HepG2 (cell line): ENCODE measurements around the gene TMEM86B. TPM values are rescaled to one million over a fixed set of nuclear protein-coding genes. Genes with fewer than 3 reads are reported as not detected.

ENCODE experiments used
- BHLHE40 ChIP-seq: IDR thresholded peaks from 2 replicates; pipeline ENCODE4 v1.6.1; 2011; ENCODE audit warnings: low read length, improper control_type of control experiment
- BRD4 ChIP-seq: sonication (generic); formaldehyde crosslinking; IDR thresholded peaks from 2 replicates; pipeline ENCODE4 v1.4.0; 2020; ENCODE audit warnings: missing genetic modification reagents
- GATA4 ChIP-seq: sonication (generic); IDR thresholded peaks from 2 replicates; pipeline ENCODE4 v1.6.1; 2016; ENCODE audit warnings: antibody characterized with exemption, low read depth, borderline replicate concordance
- HOXA3 ChIP-seq: sonication (generic); formaldehyde crosslinking; IDR thresholded peaks from 2 replicates; pipeline ENCODE4 v1.5.0; 2020; ENCODE audit warnings: missing genetic modification reagents
- HOXA9 ChIP-seq: sonication (generic); formaldehyde crosslinking; IDR thresholded peaks from 2 replicates; pipeline ENCODE4 v1.8.1; 2022; ENCODE audit warnings: missing genetic modification reagents, mild to moderate bottlenecking, moderate library complexity, borderline replicate concordance
- JDP2 ChIP-seq: sonication (generic); formaldehyde crosslinking; IDR thresholded peaks from 2 replicates; pipeline ENCODE4 v1.8.1; 2022; ENCODE audit warnings: missing genetic modification reagents, borderline replicate concordance
- KAT8 ChIP-seq: IDR thresholded peaks from 2 replicates; pipeline ENCODE4 v1.6.1; 2016; ENCODE audit warnings: missing genetic modification reagents, missing compliant biosample characterization
- KLF6 ChIP-seq: IDR thresholded peaks from 2 replicates; pipeline ENCODE4 v1.8.0; 2016; ENCODE audit warnings: missing biosample characterization, missing genetic modification reagents
- KMT2B ChIP-seq: IDR thresholded peaks from 2 replicates; pipeline ENCODE4 v1.6.1; 2016; ENCODE audit warnings: missing genetic modification reagents, missing compliant biosample characterization
- MBD4 ChIP-seq: IDR thresholded peaks from 2 replicates; pipeline ENCODE4 v1.6.1; 2012; ENCODE audit warnings: low read length, inconsistent platforms, borderline replicate concordance
- MXI1 ChIP-seq: IDR thresholded peaks from 3 replicates; pipeline ENCODE4 v1.6.1; 2012; ENCODE audit warnings: low read depth, low read length, inconsistent platforms, borderline replicate concordance
- PHF8 ChIP-seq: sonication (generic); formaldehyde crosslinking; IDR thresholded peaks from 2 replicates; pipeline ENCODE4 v1.5.0; 2020; ENCODE audit warnings: missing genetic modification reagents
- RXRB ChIP-seq: IDR thresholded peaks from 2 replicates; pipeline ENCODE4 v1.6.1; 2016; ENCODE audit warnings: borderline replicate concordance, missing genetic modification reagents, missing compliant biosample characterization
- SMARCC2 ChIP-seq: fragments of 450-650 bp; IDR thresholded peaks from 2 replicates; pipeline ENCODE4 v1.6.1; 2017; ENCODE audit warnings: antibody characterized with exemption, mild to moderate bottlenecking
- SPEN ChIP-seq: sonication (generic); formaldehyde crosslinking; IDR thresholded peaks from 2 replicates; pipeline ENCODE4 v1.5.1; 2020; ENCODE audit warnings: low read depth, mild to moderate bottlenecking, missing genetic modification reagents
- THAP11 ChIP-seq: IDR thresholded peaks from 2 replicates; pipeline ENCODE4 v1.6.1; 2016; ENCODE audit warnings: missing biosample characterization, missing genetic modification reagents
- ZFP36L1 ChIP-seq: sonication (generic); formaldehyde crosslinking; IDR thresholded peaks from 2 replicates; pipeline ENCODE4 v1.8.0; 2022; ENCODE audit warnings: mild to moderate bottlenecking, missing genetic modification reagents, moderate library complexity
- ZFYVE20 ChIP-seq: sonication (generic); formaldehyde crosslinking; IDR thresholded peaks from 2 replicates; pipeline ENCODE4 v1.8.0; 2023; ENCODE audit warnings: low read depth, mild to moderate bottlenecking, moderate library complexity, missing genetic modification reagents, borderline replicate concordance
- ZNF225 ChIP-seq: sonication (generic); formaldehyde crosslinking; IDR thresholded peaks from 2 replicates; pipeline ENCODE4 v1.4.0; 2020; ENCODE audit warnings: mild to moderate bottlenecking, missing genetic modification reagents
- ZNF335 ChIP-seq: sonication (generic); formaldehyde crosslinking; IDR thresholded peaks from 2 replicates; pipeline ENCODE4 v1.4.0; 2020; ENCODE audit warnings: missing genetic modification reagents
- ZNF414 ChIP-seq: sonication (generic); formaldehyde crosslinking; IDR thresholded peaks from 2 replicates; pipeline ENCODE4 v1.5.0; 2020; ENCODE audit warnings: missing genetic modification reagents
- ZNF549 ChIP-seq: sonication (generic); formaldehyde crosslinking; IDR thresholded peaks from 2 replicates; pipeline ENCODE4 v1.5.0; 2020; ENCODE audit warnings: missing genetic modification reagents
- ZNF605 ChIP-seq: sonication (generic); formaldehyde crosslinking; IDR thresholded peaks from 2 replicates; pipeline ENCODE4 v1.8.0; 2022; ENCODE audit warnings: mild to moderate bottlenecking, missing genetic modification reagents
- ZNF709 ChIP-seq: sonication (generic); formaldehyde crosslinking; IDR thresholded peaks from 2 replicates; pipeline ENCODE4 v1.5.0; 2020; ENCODE audit warnings: mild to moderate bottlenecking, missing genetic modification reagents
- ZNF788 ChIP-seq: sonication (generic); formaldehyde crosslinking; IDR thresholded peaks from 2 replicates; pipeline ENCODE4 v1.5.0; 2020; ENCODE audit warnings: mild to moderate bottlenecking, missing genetic modification reagents, borderline replicate concordance
- ZNF879 ChIP-seq: sonication (generic); formaldehyde crosslinking; IDR thresholded peaks from 2 replicates; pipeline ENCODE4 v1.8.1; 2023; ENCODE audit warnings: missing genetic modification reagents
- polyA plus RNA-seq, 8 experiments: library from polyadenylated mRNA; depleted of rRNA in 3 of 8; stranded (reverse) in 7 of 8; unstranded in 1 of 8; fragments of >200 nt; fragmentation: Illumina TruSeq in 4 of 8; extraction: Trizol in 4 of 8; gene quantifications; 2 replicates each; pipeline versions ENCODE4 v1.2.1 to v1.2.3, GENCODE V29; 2011 to 2016; ENCODE audit warnings: low read depth in 4 of 8, missing spikeins in 1 of 8, mixed read lengths in 1 of 8; ENCODE audit not compliant: insufficient read depth in 1 of 8
- total RNA-seq, 5 experiments: library from RNA; depleted of rRNA; stranded (reverse); fragments of >200 nt; fragmentation: Illumina TruSeq; extraction: Trizol; gene quantifications; 2 replicates each; pipeline ENCODE4 v1.2.3, GENCODE V29; 2016; ENCODE audit warnings: low read depth in 1 of 5
- TF ChIP-seq, protein P1 (sequence below): sonication (generic); formaldehyde crosslinking; IDR thresholded peaks from 2 replicates; pipeline ENCODE4 v1.5.0; 2020; ENCODE audit warnings: mild to moderate bottlenecking, missing genetic modification reagents
- TF ChIP-seq, protein P2 (sequence below): sonication (generic); formaldehyde crosslinking; IDR thresholded peaks from 2 replicates; pipeline ENCODE4 v1.8.1; 2023; ENCODE audit warnings: missing genetic modification reagents, inconsistent platforms, borderline replicate concordance

The TMEM86B gene
- total and polyA plus RNA-seq, 2 of the 13 experiments (the other 11 are each of a cell fraction or from before 2014, with no cell fraction given) = 7.7 to 9.6 TPM

- TF ChIP-seq SPEN (CRISPR knock-in tag) = no peak; the same call in 1 of the 2 replicates
- TF ChIP-seq GATA4 = 0 out of 2 replicates have a peak, but pooled peaks have one; percentile 24
- peak; percentile 83; the same call in 1 of the 3 replicates for TF ChIP-seq MXI1
- TF ChIP-seq KAT8 (CRISPR knock-in tag) = no peak
- peak; percentile 88; the same call in 1 of the 2 replicates for TF ChIP-seq ZNF879 (CRISPR knock-in tag)
- TF ChIP-seq PHF8 (CRISPR knock-in tag) = no peak
- TF ChIP-seq MBD4 = no peak
- peak; percentile 46; the same call in 1 of the 2 replicates for TF ChIP-seq BHLHE40
- no peak for TF ChIP-seq BRD4 (CRISPR knock-in tag)
- peak; percentile 51; the same call in 1 of the 2 replicates for TF ChIP-seq ZNF709 (CRISPR knock-in tag)
- no peak for TF ChIP-seq SMARCC2
- peak; percentile 45; the same call in 1 of the 2 replicates for TF ChIP-seq KMT2B (CRISPR knock-in tag)
- TF ChIP-seq ZNF605 = peak; percentile 88
- TF ChIP-seq ZNF549 (CRISPR knock-in tag) = no peak
- TF ChIP-seq, protein P1, sequence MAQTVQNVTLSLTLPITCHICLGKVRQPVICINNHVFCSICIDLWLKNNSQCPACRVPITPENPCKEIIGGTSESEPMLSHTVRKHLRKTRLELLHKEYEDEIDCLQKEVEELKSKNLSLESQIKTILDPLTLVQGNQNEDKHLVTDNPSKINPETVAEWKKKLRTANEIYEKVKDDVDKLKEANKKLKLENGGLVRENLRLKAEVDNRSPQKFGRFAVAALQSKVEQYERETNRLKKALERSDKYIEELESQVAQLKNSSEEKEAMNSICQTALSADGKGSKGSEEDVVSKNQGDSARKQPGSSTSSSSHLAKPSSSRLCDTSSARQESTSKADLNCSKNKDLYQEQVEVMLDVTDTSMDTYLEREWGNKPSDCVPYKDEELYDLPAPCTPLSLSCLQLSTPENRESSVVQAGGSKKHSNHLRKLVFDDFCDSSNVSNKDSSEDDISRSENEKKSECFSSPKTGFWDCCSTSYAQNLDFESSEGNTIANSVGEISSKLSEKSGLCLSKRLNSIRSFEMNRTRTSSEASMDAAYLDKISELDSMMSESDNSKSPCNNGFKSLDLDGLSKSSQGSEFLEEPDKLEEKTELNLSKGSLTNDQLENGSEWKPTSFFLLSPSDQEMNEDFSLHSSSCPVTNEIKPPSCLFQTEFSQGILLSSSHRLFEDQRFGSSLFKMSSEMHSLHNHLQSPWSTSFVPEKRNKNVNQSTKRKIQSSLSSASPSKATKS (CRISPR knock-in tag) = no peak
- TF ChIP-seq ZNF335 = no peak
- no peak for TF ChIP-seq ZFYVE20
- TF ChIP-seq RXRB (CRISPR knock-in tag) = no peak
- TF ChIP-seq ZFP36L1 (CRISPR knock-in tag) = no peak
- peak; percentile 83; the same call in 1 of the 2 replicates for TF ChIP-seq ZNF225 (CRISPR knock-in tag)
- TF ChIP-seq JDP2 (CRISPR knock-in tag) = no peak
- peak; percentile 22; the same call in 1 of the 2 replicates for TF ChIP-seq HOXA3 (CRISPR knock-in tag)
- 0 out of 2 replicates have a peak, but pooled peaks have one; percentile 7 for TF ChIP-seq THAP11 (CRISPR knock-in tag)
- TF ChIP-seq, protein P2, sequence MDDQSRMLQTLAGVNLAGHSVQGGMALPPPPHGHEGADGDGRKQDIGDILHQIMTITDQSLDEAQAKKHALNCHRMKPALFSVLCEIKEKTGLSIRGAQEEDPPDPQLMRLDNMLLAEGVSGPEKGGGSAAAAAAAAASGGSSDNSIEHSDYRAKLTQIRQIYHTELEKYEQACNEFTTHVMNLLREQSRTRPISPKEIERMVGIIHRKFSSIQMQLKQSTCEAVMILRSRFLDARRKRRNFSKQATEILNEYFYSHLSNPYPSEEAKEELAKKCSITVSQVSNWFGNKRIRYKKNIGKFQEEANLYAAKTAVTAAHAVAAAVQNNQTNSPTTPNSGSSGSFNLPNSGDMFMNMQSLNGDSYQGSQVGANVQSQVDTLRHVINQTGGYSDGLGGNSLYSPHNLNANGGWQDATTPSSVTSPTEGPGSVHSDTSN (CRISPR knock-in tag) = no peak
- 0 out of 2 replicates have a peak, but pooled peaks have one; percentile 43 for TF ChIP-seq KLF6
- TF ChIP-seq ZNF414 (CRISPR knock-in tag) = no peak
- TF ChIP-seq ZNF788 (CRISPR knock-in tag) = peak; percentile 17; the same call in 1 of the 2 replicates
- TF ChIP-seq HOXA9 = no peak
Measured at GRCh38 chr19:55209693-55210472, 18.7 kb downstream of the TMEM86B start (continued).
